GM23338 (cell line): ENCODE measurements around the gene BANK1. TPM values are rescaled to one million over a fixed set of nuclear protein-coding genes. Genes with fewer than 3 reads are reported as not detected.

Experiments used
- ATAC-seq: fragments of 200-7000 bp; cut with Tn5 transposase; 3 replicates; pipeline ENCODE4 v1.9.1; 2020
- DNase-seq: peaks from one replicate; pipeline ENCODE4 v3.0.0-alpha.2; 2015; ENCODE audit warnings: low spot score
- H2AFZ ChIP-seq: fragments of 200-600 bp; sonication (generic); 2 replicates; pipeline ENCODE4 v1.8.0; 2016; ENCODE audit warnings: antibody characterized with exemption, mild to moderate bottlenecking, moderate library complexity
- H3F3A ChIP-seq: fragments of 200-600 bp; sonication (generic); replicated peaks from 2 replicates; pipeline ENCODE4 v1.8.0; 2017; ENCODE audit warnings: antibody characterized with exemption, mixed run types, low read depth
- H3K27ac ChIP-seq: fragments of 200-600 bp; sonication (generic); 2 replicates; pipeline ENCODE4 v1.6.1; 2016; ENCODE audit warnings: low read depth
- H3K27me3 ChIP-seq: fragments of 200-600 bp; sonication (generic); 2 replicates; pipeline ENCODE4 v1.8.0; 2016; ENCODE audit warnings: mild to moderate bottlenecking, mixed run types, moderate library complexity; ENCODE audit not compliant: insufficient read depth
- H3K36me3 ChIP-seq: fragments of 200-600 bp; sonication (generic); 2 replicates; pipeline ENCODE4 v1.8.0; 2016; ENCODE audit warnings: mild to moderate bottlenecking; ENCODE audit not compliant: insufficient read depth
- H3K4me1 ChIP-seq: fragments of 200-600 bp; sonication (generic); 2 replicates; pipeline ENCODE4 v1.8.0; 2016; ENCODE audit warnings: mild to moderate bottlenecking, moderate library complexity; ENCODE audit not compliant: insufficient read depth
- H3K4me2 ChIP-seq: fragments of 200-600 bp; sonication (generic); 2 replicates; pipeline ENCODE4 v1.7.1; 2017; ENCODE audit warnings: mixed run types
- H3K4me3 ChIP-seq: fragments of 200-600 bp; sonication (generic); 2 replicates; pipeline ENCODE4 v1.6.1; 2016; ENCODE audit warnings: mixed run types
- H3K79me2 ChIP-seq: fragments of 200-600 bp; sonication (generic); replicated peaks from 2 replicates; pipeline ENCODE4 v1.8.0; 2017; ENCODE audit warnings: mild to moderate bottlenecking; ENCODE audit not compliant: insufficient read depth
- H3K9me2 ChIP-seq: fragments of 200-600 bp; sonication (generic); 2 replicates; pipeline ENCODE4 v1.8.0; 2017; ENCODE audit not compliant: insufficient read depth
- H4K20me1 ChIP-seq: fragments of 200-600 bp; sonication (generic); replicated peaks from 2 replicates; pipeline ENCODE4 v1.8.0; 2017; ENCODE audit warnings: mild to moderate bottlenecking; ENCODE audit not compliant: insufficient read depth
- H3K27ac Mint-ChIP-seq: 2 replicates; pipeline ENCODE4 v1.8.0; 2020; ENCODE audit warnings: inconsistent platforms, mild to moderate bottlenecking, moderate library complexity, mixed read lengths
- H3K27me3 Mint-ChIP-seq: 3 replicates; pipeline ENCODE4 v1.8.0; 2022; ENCODE audit warnings: low read depth, mild to moderate bottlenecking, moderate library complexity, mixed read lengths, inconsistent platforms; ENCODE audit not compliant: insufficient read depth, poor library complexity
- H3K36me3 Mint-ChIP-seq: 3 replicates; pipeline ENCODE4 v1.8.0; 2021; ENCODE audit warnings: low read depth, mild to moderate bottlenecking, inconsistent platforms, moderate library complexity, mixed read lengths
- H3K4me1 Mint-ChIP-seq: 3 replicates; pipeline ENCODE4 v1.8.0; 2020; ENCODE audit warnings: mild to moderate bottlenecking, inconsistent platforms, mixed read lengths
- H3K4me3 Mint-ChIP-seq: 3 replicates; pipeline ENCODE4 v1.8.0; 2021; ENCODE audit warnings: moderate library complexity, mild to moderate bottlenecking, inconsistent platforms, mixed read lengths
- H3K9me3 Mint-ChIP-seq: 3 replicates; pipeline ENCODE4 v1.8.0; 2020; ENCODE audit warnings: moderate library complexity, mild to moderate bottlenecking, inconsistent platforms, mixed read lengths
- CTCF ChIP-seq, 2 experiments: fragments of 200-600 bp in 1 of 2; sonication (generic) in 1 of 2; conservative IDR thresholded peaks; 2 replicates each; pipeline versions ENCODE4 v1.5.1 to v1.6.1; 2016 to 2017; ENCODE audit warnings: antibody characterized with exemption in 2 of 2, low read depth in 2 of 2, mild to moderate bottlenecking in 2 of 2, moderate library complexity in 1 of 2
- ETS1 ChIP-seq: IDR thresholded peaks from 2 replicates; pipeline ENCODE4 v1.6.1; 2016; ENCODE audit warnings: antibody characterized with exemption
- EZH2 ChIP-seq: fragments of 200-600 bp; sonication (generic); IDR thresholded peaks from one replicate; pipeline ENCODE4 v1.8.0; 2017; ENCODE audit warnings: antibody characterized with exemption, mild to moderate bottlenecking, low read depth; ENCODE audit not compliant: unreplicated experiment
- EZH2phosphoT487 ChIP-seq: fragments of 200-600 bp; sonication (generic); IDR thresholded peaks from one replicate; pipeline ENCODE4 v1.8.1; 2018; ENCODE audit warnings: antibody characterized with exemption; ENCODE audit not compliant: unreplicated experiment
- JUNB ChIP-seq: IDR thresholded peaks from one replicate; pipeline ENCODE4 v1.6.1; 2016; ENCODE audit warnings: antibody characterized with exemption; ENCODE audit not compliant: unreplicated experiment
- POLR2AphosphoS5 ChIP-seq: IDR thresholded peaks from 2 replicates; pipeline ENCODE4 v1.6.1; 2016; ENCODE audit warnings: antibody characterized with exemption, low read depth
- REST ChIP-seq: IDR thresholded peaks from one replicate; pipeline ENCODE4 v1.6.1; 2018; ENCODE audit warnings: antibody characterized with exemption; ENCODE audit not compliant: unreplicated experiment
- STAT1 ChIP-seq: IDR thresholded peaks from one replicate; pipeline ENCODE4 v1.6.1; 2016; ENCODE audit warnings: antibody characterized with exemption; ENCODE audit not compliant: unreplicated experiment
- polyA plus RNA-seq: library from polyadenylated mRNA; unstranded; fragments of >200 nt; fragmentation: Nextera tagmentation; extraction: Ambion mirVana; gene quantifications from 2 replicates; pipeline ENCODE4 v1.2.1, GENCODE V29; 2016
- total RNA-seq: library from RNA; depleted of rRNA; stranded (reverse); fragments of >200 nt; shearing (Covaris generic); gene quantifications from 2 replicates; pipeline ENCODE4 v1.2.3, GENCODE V29; 2014
- TF ChIP-seq, protein P1 (sequence below): fragments of 250-450 bp; sonication (Bioruptor Pico); IDR thresholded peaks from 2 replicates; pipeline ENCODE4 v1.5.0; 2020; ENCODE audit warnings: mild to moderate bottlenecking, moderate library complexity

BANK1 gene
- total and polyA plus RNA-seq, 2 experiments from 2014 or later: 0.86 to 0.87 TPM

GRCh38 chr4:102076622-102077021 is 286.1 kb downstream of the BANK1 start (continued):
- TF ChIP-seq, protein P1, sequence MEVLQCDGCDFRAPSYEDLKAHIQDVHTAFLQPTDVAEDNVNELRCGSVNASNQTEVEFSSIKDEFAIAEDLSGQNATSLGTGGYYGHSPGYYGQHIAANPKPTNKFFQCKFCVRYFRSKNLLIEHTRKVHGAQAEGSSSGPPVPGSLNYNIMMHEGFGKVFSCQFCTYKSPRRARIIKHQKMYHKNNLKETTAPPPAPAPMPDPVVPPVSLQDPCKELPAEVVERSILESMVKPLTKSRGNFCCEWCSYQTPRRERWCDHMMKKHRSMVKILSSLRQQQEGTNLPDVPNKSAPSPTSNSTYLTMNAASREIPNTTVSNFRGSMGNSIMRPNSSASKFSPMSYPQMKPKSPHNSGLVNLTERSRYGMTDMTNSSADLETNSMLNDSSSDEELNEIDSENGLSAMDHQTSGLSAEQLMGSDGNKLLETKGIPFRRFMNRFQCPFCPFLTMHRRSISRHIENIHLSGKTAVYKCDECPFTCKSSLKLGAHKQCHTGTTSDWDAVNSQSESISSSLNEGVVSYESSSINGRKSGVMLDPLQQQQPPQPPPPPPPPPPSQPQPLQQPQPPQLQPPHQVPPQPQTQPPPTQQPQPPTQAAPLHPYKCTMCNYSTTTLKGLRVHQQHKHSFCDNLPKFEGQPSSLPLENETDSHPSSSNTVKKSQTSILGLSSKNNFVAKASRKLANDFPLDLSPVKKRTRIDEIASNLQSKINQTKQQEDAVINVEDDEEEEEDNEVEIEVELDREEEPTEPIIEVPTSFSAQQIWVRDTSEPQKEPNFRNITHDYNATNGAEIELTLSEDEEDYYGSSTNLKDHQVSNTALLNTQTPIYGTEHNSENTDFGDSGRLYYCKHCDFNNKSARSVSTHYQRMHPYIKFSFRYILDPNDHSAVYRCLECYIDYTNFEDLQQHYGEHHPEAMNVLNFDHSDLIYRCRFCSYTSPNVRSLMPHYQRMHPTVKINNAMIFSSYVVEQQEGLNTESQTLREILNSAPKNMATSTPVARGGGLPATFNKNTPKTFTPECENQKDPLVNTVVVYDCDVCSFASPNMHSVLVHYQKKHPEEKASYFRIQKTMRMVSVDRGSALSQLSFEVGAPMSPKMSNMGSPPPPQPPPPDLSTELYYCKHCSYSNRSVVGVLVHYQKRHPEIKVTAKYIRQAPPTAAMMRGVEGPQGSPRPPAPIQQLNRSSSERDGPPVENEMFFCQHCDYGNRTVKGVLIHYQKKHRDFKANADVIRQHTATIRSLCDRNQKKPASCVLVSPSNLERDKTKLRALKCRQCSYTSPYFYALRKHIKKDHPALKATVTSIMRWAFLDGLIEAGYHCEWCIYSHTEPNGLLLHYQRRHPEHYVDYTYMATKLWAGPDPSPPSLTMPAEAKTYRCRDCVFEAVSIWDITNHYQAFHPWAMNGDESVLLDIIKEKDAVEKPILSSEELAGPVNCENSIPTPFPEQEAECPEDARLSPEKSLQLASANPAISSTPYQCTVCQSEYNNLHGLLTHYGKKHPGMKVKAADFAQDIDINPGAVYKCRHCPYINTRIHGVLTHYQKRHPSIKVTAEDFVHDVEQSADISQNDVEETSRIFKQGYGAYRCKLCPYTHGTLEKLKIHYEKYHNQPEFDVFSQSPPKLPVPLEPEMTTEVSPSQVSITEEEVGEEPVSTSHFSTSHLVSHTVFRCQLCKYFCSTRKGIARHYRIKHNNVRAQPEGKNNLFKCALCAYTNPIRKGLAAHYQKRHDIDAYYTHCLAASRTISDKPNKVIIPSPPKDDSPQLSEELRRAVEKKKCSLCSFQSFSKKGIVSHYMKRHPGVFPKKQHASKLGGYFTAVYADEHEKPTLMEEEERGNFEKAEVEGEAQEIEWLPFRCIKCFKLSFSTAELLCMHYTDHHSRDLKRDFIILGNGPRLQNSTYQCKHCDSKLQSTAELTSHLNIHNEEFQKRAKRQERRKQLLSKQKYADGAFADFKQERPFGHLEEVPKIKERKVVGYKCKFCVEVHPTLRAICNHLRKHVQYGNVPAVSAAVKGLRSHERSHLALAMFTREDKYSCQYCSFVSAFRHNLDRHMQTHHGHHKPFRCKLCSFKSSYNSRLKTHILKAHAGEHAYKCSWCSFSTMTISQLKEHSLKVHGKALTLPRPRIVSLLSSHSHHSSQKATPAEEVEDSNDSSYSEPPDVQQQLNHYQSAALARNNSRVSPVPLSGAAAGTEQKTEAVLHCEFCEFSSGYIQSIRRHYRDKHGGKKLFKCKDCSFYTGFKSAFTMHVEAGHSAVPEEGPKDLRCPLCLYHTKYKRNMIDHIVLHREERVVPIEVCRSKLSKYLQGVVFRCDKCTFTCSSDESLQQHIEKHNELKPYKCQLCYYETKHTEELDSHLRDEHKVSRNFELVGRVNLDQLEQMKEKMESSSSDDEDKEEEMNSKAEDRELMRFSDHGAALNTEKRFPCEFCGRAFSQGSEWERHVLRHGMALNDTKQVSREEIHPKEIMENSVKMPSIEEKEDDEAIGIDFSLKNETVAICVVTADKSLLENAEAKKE: no peak
- TF ChIP-seq STAT1: no peak

DNA sequence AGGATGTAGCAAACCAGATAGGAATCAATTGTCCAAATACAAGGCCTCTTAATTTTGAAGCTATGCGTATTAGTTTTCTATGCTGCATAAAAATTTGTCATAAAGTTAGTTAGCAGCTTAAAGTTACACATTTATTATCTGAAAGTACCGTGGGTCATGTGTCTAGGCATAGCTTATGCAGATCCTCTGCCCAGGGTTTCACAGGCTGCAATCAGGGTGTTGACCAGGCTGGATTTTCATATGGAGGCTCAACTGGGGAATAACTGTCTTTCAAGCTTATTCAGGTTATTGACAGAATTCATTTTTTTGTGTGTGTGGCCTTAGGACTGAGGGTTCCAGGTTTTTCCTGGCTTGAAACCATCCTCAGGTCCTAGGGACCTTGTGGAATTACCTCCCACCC is 289.7 kb downstream of the BANK1 start:
- Mint-ChIP-seq H3K36me3 (no peaks in the 10 kb centered on the region), H3K4me1 (no peaks in the 10 kb centered on the region), H3K4me3 (no peak overlapping the region), H3K9me3 (no peaks in the 10 kb centered on the region), H3K27ac (no peak overlapping the region), H3K27me3 (peaks cover 2% of the 10 kb centered on the region)
- no peak overlapping the region for H3K4me2 ChIP-seq
- no peak overlapping the region for H3K27ac ChIP-seq
- no peaks in the 10 kb centered on the region for H3K79me2 ChIP-seq
- no peak overlapping the region for H3K4me3 ChIP-seq
- H3F3A ChIP-seq: no peaks in the 10 kb centered on the region
- H3K9me2 ChIP-seq: peaks cover 12% of the 10 kb centered on the region
- H2AFZ ChIP-seq: no peak overlapping the region
- DNase-seq (no peak), ATAC-seq (no peak)
- no peaks in the 10 kb centered on the region for H3K36me3 ChIP-seq
- no peaks in the 10 kb centered on the region for H4K20me1 ChIP-seq
- no peaks in the 10 kb centered on the region for H3K4me1 ChIP-seq
- H3K27me3 ChIP-seq: no peaks in the 10 kb centered on the region
- no peak for TF ChIP-seq REST
- no peak for TF ChIP-seq CTCF (conservative IDR thresholded peaks at IDR 0.05; ENCODE audit: low read depth in 2 of 2)
- TF ChIP-seq ETS1: no peak
- no peak for TF ChIP-seq JUNB
- TF ChIP-seq EZH2phosphoT487: no peak
- TF ChIP-seq POLR2AphosphoS5: no peak
- TF ChIP-seq EZH2: no peak
